Fibroblast of skin of left biceps (primary cell): ENCODE measurements around the gene WFDC1.

ENCODE experiments used
- DNase-seq, 2 experiments: peaks; one replicate each; pipeline ENCODE4 v3.0.0-alpha.2; 2013; ENCODE audit warnings: low read depth in 2 of 2

The WFDC1 gene

DNA sequence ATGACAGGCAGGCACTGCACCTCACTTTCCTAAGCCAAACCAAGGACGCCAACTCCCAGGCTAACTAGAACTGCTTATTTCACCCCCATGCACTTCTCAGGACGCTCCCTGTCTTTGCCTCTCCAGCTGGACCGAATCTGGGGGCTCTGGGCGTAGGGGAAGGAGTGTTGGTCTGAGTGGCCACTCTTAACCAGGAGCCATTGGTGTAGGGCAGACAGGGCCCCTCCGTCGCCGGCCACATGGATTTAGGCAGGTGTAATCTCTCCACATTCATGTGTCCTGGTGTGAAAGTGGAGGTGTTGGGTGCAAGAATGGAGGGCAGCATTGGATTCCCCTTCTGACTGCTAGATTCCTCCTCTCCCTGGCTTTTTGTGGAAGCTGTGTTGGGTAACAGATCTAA, 83.4 kb downstream of the WFDC1 start:
- no peak for DNase-seq

DNA sequence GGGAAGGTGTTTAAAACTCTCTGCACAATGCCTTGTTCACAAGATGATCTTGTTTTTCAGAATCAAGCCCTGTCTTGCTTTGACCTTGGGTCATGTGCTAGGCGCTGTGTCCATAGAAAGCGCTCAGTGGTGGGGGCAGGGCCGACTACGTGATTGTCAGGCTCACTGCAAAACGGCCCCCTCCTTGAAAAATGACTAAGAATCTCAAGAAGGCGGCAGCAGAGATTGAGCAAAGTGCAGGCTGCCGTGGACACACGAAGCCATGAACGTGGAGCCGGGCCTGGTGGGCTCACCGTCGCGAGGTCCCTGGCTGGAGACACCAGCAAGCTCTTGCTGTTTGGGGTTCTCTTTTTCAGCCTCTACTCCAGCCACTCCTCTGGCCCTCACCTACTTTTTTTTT, 83.9 kb downstream of the WFDC1 start:
- DNase-seq = no peak

DNA sequence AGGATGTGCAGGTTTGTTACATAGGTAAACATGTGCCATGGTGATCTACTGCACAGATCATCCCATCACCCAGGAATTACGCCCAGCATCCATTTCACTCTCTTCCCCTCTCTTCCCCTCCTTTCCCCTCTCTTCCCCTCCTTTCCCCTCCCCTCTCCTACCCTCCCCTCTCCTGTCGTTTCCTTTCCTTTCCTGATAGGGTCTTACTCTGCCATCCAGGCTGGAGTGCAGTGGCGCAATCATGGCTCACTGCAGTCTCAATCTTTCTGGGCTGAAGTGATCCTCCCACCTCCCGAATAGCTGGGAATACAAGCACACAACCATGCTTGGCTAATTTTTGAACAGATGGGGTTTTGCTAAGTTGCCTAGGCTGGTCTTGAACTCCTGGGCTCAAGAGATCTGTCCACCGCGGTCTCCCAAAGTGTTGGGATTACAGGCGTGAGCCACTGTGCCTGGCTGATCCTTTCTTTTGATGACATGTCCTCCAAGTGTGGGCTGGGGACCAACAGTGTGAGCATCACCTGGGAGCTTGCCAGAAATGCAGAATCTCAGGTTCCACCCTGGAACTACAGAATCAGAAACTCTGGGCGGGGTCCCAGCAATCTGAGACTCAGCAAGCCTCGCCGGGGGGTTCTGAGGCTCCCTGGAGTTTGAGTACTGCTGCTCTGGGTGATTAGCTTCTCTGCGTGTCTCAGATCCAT, 84.5 kb downstream of the WFDC1 start:
- no peak for DNase-seq
